DMS153 (cell line): ENCODE data around the gene IGSF23.
"Not testable (repeated sequence)": the region's sequence is repeated elsewhere in the genome, so short reads cannot be mapped to it uniquely, and the experiment has no call there.

ENCODE experiments used
- DNase-seq: peaks from one replicate; lab custom pipeline; 2025; lab: John Stamatoyannopoulos, UW

Gene IGSF23

DNA sequence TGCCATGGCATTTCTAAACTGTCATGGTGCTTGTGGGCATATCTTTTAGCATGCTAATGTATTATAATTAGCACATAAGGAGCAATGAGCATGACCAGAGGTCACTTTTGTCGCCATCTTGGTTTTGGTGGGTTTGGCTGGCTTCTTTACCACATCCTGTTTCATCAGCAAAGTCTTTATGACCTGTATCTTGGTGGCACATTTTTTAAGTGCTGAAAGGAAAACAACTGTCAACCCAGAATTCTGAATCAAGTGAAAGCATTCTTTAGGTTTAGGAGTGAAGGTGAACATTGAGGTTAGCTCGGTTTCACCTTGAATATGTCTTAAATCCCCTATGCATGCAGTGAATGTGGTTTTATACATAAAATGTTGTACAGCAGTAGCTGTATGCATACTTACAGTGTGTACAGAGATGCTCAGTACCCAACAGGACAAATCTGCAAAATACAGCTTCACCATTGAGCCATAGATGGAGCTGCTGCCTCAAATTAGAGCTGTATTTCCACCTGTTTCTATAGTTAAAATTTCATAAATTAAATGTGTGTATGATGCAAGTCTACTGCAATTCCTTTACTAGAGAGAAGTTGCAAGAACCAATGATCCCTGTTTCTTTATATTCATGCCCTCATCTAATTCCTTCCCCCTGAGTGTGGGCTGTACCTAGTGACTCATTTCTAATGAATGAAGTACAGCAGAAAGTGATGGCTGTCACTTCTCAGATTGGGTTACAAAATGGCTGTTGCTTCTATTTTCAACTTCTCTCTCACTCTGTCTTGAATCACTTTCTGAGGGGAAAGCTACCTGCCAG, 25.2 kb upstream of the IGSF23 start:
- no peak for DNase-seq

DNA sequence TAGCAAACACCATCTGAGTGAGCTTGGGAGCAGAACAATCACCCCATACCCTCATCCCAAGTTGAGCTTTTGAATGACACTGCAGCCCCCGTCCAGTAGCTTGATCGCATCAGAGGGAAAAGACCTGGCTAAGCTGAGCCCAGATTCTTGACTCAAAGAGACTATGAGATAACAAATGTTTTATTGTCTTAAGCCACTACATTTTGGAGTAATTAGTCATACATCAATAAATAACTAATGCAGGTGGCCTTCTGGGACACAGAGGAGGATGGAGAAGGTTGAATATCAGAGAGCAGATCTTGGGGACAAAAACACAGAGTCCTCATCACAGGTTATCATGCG, 24.6 kb upstream of the IGSF23 start:
- no peak for DNase-seq

DNA sequence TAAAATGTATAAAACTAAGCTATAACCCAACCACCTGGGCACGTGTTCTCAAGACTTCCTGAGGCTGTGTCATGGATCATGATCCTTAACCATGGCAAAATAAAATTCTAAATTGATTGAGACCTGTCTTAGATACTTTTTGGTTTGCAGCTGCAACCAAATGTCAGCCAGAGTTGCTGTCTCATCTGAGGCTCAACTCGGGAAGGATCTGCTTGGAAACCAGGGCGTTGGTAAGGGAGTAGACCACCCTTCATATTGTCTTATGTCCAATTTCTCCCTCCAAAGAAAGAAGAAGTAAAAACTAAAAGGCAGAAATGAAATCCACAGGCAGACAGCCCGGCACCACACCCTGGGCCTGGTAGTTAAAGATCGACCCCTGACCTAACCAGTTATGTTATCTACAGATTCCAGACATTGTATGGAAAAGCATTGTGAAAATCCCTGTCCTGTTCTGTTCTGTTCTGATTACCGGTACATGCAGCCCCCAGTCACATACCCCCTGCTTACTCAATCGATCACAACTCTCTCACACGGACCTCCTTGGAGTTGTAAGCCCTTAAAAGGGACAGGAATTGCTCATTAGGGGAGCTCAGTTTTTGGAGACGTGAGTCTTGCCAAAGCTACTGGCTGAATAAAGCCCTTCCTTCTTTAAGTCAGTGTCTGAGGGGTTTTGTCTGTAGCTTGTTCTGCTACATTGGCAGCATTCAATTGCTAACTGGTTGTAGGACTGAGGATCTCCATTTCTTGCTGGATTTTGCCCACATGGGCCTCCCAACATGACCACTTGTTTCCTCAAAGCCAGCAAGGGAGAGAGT, 22.9 kb upstream of the IGSF23 start:
- no peak for DNase-seq

DNA sequence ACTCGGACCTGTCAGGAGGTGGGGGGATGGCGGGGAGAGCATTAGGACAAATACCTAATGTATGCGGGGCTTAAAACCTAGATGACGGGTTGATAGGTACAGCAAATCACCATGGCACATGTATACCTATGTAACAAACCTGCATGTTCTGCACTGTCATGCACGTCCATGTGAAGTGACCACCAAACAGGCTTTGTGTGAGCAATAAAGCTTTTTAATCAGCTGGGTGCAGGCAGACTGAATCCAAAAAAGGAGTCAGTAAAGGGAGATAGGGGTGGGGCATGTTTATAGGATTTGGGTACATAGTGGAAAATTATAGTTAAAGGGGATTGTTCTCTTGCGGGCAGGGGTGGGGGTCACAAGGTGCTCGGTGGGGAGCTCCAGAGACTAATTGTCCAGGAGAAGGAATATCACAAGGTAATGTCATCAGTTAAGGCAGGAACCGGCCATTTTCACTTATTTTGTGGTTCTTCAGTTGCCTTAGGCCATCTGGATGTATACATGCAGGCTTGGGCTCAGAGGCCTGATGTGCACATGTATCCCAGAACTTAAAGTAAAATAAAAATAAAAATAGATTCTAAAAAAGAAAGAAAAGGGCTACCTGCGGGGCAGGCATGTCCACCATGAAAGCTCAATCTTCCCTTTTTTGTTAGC, 21.9 kb upstream of the IGSF23 start:
- not testable (repeated sequence) for DNase-seq

DNA sequence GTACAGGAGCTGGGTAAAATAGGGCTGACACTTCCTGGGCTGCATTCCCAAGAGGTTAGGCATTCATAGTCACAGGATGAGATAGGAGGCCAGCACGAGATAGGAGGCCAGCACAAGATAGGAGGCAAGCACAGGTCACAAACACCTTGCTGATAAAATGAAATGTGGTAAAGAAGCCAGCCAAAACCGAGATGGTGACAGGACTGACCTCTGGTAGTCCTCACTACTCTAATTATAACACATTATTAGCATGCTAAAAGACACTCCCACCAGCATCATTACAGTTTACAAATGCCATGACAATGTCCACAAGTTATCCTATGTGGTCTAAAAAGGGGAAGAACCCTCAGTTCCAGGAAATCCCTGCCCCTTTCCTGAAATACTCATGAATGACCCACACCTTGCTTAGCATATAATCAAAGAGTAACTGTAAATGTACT, 20.9 kb upstream of the IGSF23 start:
- no peak for DNase-seq

DNA sequence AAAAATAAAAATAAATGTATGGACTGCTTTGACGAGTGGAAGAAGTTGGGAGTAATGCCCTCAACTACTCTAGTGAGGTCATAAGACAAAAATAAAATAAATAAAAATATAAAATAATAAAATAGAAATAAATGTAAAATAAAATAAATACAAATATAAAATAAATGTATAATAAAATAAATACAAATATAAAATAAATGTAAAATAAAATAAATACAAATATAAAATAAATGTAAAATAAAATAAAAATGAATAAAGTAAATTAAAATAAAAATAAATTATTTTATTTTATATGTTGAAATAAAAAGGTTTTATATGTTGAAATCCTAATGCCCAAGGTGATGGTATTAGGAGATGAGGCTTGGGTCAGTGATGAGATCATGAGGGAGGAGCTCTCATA, 20.1 kb upstream of the IGSF23 start:
- no peak for DNase-seq

DNA sequence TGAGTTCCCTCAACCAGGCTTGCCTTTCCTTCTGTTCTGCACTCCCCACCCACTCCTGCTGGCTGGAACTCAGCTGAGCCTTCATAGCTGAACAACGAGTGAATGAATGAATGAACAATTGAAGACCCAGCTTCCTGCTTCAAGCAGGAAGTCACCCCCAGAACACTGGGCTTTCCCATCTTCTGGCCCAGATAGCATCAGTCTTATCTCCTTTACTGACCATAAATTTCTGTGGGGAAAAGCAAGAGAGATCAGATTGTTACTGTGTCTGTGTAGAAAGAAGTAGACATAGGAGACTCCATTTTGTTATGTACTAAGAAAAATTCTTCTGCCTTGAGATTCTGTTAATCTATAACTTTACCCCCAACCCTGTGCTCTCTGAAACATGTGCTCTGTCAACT, 19.5 kb upstream of the IGSF23 start:
- not testable (repeated sequence) for DNase-seq

DNA sequence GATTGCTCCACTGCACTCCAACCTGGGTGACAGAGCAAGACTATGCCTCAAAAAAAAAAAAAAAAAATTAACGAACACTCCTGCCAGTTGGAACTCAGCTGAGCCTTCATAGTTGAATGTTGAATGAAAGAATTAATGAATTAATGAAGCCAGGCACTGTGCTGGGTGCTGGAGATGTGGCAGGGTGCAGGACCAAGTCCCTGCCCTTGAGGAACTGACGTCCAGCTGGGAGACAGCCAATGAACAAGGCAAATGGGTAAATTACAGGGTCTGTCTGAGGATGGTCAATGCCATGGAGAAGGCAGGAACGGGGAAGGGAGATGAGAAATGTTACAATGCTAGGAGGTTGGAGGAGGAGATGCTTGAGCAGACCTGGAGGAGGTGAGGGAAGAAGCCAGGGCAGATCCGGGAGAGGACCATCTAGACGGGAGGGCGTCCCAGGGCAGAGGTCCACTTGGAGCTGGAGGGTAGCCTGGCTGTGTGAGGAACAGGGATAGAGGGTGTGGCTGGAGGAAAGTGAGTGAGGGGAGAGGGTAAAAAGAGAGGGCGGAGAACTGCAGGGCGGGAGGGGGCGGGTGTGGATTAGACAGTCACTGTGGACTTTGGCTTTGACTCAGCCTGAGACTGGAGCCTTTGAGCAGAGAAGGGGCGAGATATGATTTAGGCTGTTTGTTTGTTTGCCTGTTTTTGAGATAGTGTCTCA, 16.8 kb upstream of the IGSF23 start:
- no peak for DNase-seq

DNA sequence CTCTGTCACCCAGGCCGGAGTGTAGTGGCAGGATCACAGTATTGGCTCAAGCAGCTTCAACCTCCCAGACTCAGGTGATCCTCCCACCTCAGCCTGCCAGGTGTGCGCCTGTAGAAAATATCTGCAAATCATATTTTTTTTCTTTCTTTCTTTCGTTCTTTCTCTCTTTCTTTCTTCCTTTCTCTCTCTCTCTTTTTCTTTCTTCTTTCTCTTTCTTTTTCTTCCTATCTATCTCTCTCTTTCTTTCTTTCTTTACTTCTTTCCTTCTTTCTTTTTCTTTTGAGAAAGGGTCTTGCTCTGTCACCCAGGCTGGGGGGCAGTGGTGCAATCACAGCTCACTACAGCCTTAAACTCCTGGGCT, 16.3 kb upstream of the IGSF23 start:
- DNase-seq: no peak

DNA sequence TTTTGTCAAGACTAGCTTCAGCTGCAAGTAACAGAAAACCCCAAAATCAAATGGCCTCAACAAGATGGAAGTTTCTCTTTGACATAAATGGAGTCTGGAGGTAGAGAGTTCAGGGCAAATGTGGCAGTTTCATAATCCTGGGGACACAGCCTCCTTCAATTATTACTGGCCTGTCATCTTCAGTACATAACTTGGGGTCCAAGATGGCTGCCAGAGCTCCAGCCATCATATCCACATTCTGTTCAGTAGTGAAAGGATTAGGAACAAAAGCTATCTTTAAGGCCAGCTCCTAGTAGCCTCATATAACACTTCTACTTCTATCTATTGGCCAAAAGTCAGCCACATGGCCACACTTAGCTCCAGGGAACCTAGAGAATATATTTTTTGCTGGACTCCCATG, 15.0 kb upstream of the IGSF23 start:
- no peak for DNase-seq

DNA sequence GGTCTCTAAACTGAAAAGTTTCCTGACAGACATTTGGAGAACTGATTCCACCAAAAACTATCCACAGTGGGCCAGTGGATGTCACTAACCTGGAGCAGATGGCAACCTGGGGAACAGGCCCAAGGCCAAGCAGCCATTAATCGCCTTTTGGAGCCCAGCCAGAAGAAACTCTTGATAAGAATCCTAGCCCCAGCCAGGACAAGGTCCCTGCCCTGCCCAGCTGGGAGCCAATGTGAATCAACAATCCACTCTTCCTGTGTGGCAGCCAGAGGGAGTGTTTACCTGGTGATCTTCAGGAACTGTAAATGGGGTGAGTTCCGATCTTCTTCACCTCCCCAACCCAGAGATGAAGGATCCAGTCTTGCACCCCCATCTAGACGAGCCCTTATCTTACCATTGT, 14.5 kb upstream of the IGSF23 start:
- DNase-seq: no peak

DNA sequence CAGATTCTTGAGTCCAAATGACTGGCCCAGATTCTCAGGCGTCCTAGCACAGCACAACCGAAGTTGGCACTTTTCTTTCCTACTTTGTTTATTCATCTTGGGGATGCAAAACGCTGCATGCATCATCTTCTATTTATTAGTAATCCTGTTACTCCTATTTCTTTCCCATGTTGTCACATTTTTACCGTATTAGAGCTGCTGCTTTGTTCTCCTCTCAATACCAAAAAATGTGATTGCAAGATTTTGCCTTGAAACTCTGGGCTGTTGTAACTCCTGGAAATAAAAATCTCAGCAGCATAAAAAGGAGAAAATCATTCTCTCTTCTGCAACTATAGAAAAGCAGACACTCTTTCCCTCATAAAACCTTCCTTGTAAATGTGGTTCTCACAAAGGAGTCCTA, 12.9 kb upstream of the IGSF23 start:
- DNase-seq: no peak

DNA sequence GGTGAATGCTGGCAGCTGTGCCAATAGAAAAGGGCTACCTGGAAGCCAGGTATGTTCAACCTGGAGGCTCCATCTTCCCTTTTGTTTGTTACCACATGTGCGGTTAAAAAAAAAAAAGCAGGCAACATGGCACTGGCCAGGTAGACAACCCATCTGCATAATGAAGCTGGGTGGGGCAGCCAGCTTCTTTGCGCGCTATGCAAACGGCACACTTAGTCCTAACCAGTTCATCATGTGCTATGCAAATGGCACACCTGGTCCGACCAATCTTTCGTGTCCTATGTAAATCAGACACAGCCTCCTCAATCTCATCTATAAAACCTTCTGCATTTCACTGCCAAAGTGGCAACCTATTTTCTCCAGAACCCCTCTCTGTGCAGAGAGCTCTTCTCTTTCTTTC, 11.3 kb upstream of the IGSF23 start:
- DNase-seq: peak; percentile 80

DNA sequence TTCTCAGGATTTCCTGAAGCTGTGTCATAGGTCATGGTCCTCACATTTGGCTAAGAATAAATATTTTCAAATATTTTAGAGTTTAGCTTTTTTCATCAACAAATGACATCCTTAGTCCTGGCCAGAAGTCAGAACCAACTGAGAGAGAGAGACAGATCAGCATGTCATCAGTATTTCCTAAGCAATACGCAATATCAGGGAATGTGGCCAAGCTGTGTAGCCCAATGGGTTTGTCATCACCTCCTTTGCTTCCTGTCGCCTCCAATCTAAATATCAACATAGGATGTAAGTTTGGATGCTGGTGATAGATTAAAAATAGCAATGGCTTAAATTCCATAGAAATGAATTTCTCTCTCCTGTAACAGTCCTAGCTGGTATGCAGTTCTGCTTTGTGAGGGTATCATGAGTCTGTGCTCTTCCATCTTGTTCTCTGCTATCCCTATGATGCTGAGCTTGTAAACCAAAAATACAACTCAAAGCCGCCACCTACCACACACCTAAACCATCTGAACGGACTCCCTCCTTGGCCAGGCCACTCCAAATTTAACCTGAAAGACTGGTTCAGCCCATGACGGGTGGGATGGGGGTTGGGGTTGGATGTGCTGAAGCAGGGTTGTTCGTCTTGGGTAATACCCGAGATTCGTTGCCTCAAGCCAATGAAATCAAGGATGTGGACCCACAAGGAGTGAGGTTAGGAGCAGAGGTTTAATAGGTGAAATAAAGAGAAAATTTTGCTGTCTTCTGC, 10.0 kb upstream of the IGSF23 start:
- no peak for DNase-seq

DNA sequence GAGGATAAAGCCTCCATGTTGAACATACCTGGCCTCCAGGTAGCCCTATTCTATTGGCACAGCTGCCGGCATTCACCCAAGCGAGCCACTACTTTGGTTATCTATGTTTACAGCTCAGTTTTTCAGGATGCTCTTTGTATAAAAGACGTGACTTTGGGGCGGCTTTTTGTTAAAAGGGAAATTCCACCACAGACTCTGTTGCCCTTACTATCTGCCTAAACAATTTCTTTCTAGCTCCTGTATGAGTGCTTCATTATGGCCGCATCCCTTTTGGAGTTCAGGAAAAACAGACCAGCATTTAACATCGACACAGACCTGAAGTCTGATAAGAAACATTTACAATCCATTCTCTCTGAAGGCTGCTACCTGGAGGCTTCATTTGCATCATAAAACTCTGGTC, 9.1 kb upstream of the IGSF23 start:
- no peak for DNase-seq

DNA sequence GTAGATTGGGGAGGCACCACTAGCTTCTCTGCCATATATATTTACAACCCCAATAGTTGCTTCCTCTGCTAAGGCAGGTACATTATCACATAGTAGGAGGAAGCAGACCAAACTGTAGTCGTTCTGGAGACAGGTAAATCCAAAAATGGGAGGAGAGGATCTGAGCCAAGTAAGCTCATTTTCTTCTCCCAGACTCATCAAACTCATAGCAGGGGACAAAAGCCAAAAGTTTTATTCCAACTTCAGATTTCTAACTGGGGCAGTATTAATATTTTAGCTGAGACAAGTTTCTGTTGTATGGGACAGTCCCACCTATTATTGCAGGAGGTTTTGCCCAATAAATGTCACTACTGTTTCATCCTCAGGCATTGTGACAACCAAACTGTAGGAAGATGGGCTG, 7.8 kb upstream of the IGSF23 start:
- DNase-seq: no peak

DNA sequence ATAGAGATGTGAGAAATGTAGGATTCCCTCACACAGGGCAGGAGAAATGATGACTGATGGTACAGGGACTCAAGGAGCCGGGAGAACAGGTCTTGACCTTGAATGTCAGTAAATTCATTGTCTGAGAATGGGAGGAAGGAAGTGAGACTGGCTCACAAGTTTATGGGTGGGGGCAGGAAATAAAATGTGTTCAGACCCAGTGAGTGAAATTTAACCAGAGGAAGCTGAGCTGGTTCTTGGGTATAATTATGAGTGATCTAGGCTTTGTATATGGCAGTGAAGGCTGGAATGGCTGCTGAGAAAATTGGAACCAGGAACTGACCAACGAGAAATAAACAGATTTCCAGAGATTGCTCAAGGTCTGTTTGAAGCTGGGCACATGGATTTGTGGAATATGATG, 6.3 kb upstream of the IGSF23 start:
- no peak for DNase-seq

DNA sequence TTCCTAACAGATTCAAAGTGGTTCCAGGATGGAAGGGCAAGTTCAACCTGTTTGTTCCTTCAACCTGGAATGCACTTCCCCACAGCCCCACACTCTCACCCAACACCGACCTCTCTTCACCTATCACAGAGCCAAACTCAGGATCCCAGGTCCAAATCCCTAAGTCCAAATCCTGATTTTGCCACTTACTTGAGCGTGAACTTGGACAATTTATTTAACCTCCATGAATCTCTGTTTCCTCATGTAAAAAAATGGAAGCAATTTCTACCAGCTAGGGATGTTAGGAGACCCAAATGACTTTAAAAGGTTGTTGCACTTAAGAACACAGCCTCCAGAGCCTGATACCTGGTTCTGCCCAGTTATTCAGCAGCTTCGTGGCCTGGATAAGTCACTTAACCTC, 5.4 kb upstream of the IGSF23 start:
- no peak for DNase-seq

DNA sequence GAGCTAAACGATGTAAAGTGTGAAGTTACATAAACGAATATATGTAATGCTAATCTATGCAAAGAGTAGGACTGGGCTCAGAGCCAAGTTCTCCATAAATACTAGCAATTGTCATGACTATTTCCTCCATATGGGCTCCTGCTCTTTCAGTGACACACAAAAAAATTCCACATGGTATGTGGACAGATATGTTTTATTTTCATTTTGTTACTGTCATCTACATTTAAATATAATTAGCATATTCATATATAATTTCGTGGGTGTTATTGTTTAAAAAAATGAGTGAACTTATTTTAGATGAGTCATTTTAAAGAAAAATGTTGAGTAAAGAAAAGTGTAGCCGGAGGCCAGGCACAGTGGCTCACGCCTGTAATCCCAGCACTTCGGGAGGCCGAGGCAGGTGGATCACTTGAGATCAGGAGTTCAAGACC, 5.0 kb upstream of the IGSF23 start:
- DNase-seq: no peak

DNA sequence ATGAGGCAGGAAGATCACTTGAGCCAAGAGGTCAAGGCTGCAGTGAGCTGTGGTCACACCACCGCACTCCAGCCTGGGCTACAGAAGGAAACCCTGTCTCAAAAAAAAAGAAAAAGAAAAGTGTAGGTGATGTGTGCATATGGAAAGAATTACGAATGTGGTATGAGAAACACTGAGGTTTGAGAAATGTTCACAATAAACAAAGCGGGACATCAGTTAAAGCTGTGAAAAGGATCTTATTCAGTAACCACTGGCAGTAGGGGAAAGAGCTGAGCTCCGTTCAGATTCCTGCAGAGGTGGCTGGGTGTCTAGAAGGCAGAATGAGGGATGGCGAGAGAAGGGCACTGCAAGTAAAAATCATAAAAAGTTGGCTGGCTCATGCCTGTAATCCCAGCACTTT, 4.1 kb upstream of the IGSF23 start:
- DNase-seq: no peak

DNA sequence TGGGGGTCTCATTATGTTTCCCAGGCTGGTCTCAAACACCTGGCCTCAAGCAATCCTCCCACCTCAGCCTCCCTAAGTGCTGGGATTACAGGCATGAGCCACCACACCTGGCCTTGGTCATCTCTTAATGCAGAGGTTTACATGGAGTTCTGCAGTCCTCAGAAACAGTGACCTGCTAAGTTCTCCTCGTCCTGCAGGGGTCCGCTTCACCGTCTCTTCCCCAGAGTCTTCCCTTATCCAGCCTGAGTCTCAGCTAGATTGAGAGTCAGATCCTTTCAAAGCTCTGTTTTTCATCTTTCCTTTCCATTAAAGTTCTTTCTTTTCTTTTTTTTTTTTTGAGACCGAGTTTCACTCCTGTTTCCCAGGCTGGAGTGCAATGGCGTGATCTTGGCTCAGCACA, 2.9 kb upstream of the IGSF23 start:
- not testable (repeated sequence) for DNase-seq

DNA sequence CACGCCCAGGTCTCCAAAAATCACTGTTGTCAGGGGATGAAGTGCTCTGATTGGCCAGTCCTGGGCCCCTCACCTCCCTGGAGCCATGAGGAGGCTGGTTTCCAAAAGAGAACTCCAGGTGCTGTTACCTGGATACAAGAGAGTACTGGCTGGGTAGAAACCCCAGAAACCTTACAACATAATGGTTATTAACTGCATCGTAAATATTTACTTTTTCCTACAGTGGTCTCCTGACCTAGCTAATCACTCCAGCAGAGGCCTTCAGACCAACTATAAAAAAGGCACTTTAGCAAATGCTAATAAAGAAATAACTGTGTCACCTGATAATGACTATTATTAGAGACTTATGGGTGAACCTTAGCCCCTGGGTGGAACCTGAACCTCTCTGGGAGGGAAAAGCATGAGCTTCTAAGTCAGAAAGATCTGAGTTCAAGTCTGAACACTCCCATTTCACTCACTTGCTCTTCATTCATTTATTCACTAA, 1.5 kb upstream of the IGSF23 start:
- peak; percentile 94 for DNase-seq
